OCI-LY3 (cell line): Measurements from ENCODE around the gene MIB2.

ENCODE experiments used
- H2AFZ ChIP-seq: fragments of 200-600, 300-600 bp; shearing (Covaris generic); 2 replicates; pipeline ENCODE4 v1.6.0; 2014; ENCODE audit warnings: antibody characterized with exemption, low read depth, low read length
- H3K27ac ChIP-seq: fragments of 200-600, 300-600 bp; sonication (generic); 2 replicates; pipeline ENCODE4 v1.5.1; 2014; ENCODE audit warnings: mild to moderate bottlenecking, low read length, moderate library complexity, mixed read lengths
- H3K27me3 ChIP-seq: fragments of 200-600, 300-600 bp; sonication (generic); 2 replicates; pipeline ENCODE4 v1.6.1; 2014; ENCODE audit warnings: low read depth, low read length, mixed read lengths
- H3K36me3 ChIP-seq: fragments of 200-600, 300-600 bp; sonication (generic); replicated peaks from 2 replicates; pipeline ENCODE3; 2014; ENCODE audit warnings: low read depth, low read length, mixed read lengths
- H3K4me1 ChIP-seq: fragments of 300-600, 200-600 bp; sonication (generic); 2 replicates; pipeline ENCODE4 v1.6.1; 2014; ENCODE audit warnings: low read length, mixed read lengths
- H3K4me2 ChIP-seq: fragments of 200-600, 300-600 bp; sonication (generic); 2 replicates; pipeline ENCODE4 v1.6.1; 2014; ENCODE audit warnings: low read length, mixed read lengths
- H3K4me3 ChIP-seq: fragments of 300-600, 200-600 bp; sonication (generic); 2 replicates; pipeline ENCODE4 v1.5.1; 2014; ENCODE audit warnings: antibody characterized with exemption, mild to moderate bottlenecking, low read length, moderate library complexity
- H3K79me2 ChIP-seq: fragments of 300-600, 200-600 bp; shearing (Covaris generic); 2 replicates; pipeline ENCODE4 v1.6.1; 2014; ENCODE audit warnings: mild to moderate bottlenecking, low read length, mixed read lengths
- H3K9ac ChIP-seq: fragments of 300-600, 200-600 bp; shearing (Covaris generic); 2 replicates; pipeline ENCODE4 v1.6.0; 2014; ENCODE audit warnings: mild to moderate bottlenecking, low read length, moderate library complexity
- H3K9me3 ChIP-seq: fragments of 200-600, 300-600 bp; shearing (Covaris generic); 2 replicates; pipeline ENCODE4 v1.6.1; 2014; ENCODE audit warnings: low read length, mixed read lengths; ENCODE audit not compliant: insufficient read depth
- H4K20me1 ChIP-seq: fragments of 200-600, 300-600 bp; sonication (generic); 2 replicates; pipeline ENCODE4 v1.6.1; 2016; ENCODE audit warnings: low read length, mixed read lengths; ENCODE audit not compliant: insufficient read depth
- CTCF ChIP-seq: fragments of 200-600, 300-600 bp; sonication (generic); IDR thresholded peaks from 2 replicates; pipeline ENCODE4 v1.5.1; 2014; ENCODE audit warnings: antibody characterized with exemption, low read length, low read depth
- EZH2phosphoT487 ChIP-seq: fragments of 200-600 bp; shearing (Covaris generic); IDR thresholded peaks from 2 replicates; pipeline ENCODE4 v1.6.1; 2018; ENCODE audit warnings: antibody characterized with exemption, mixed run types, low read depth

The MIB2 gene

GRCh38 chr1:1622010-1622787 lies 6.9 kb downstream of the MIB2 start:
- no peak overlapping the region for H3K4me3 ChIP-seq
- no peak overlapping the region for H3K27ac ChIP-seq
- H4K20me1 ChIP-seq, result no peaks in the 10 kb centered on the region
- TF ChIP-seq CTCF (no peak), EZH2phosphoT487 (no peak)
- no peaks in the 10 kb centered on the region for H3K79me2 ChIP-seq
- no peak overlapping the region for H2AFZ ChIP-seq
- H3K36me3 ChIP-seq, result no peaks in the 10 kb centered on the region
- H3K4me1 ChIP-seq, result no peaks in the 10 kb centered on the region
- no peak overlapping the region for H3K4me2 ChIP-seq
- H3K9ac ChIP-seq, result no peak overlapping the region
- H3K9me3 ChIP-seq, result no peaks in the 10 kb centered on the region
- H3K27me3 ChIP-seq, result no peaks in the 10 kb centered on the region

GRCh38 chr1:1622788-1623094 lies 7.4 kb downstream of the MIB2 start:
- Histone ChIP-seq H3K9me3 (no peaks in the 10 kb centered on the region), H3K9ac (no peak overlapping the region), H3K27ac (no peak overlapping the region), H2AFZ (no peak overlapping the region), H4K20me1 (no peaks in the 10 kb centered on the region), H3K79me2 (no peaks in the 10 kb centered on the region), H3K4me2 (no peak overlapping the region), H3K36me3 (no peaks in the 10 kb centered on the region), H3K27me3 (no peaks in the 10 kb centered on the region), H3K4me3 (no peak overlapping the region), H3K4me1 (no peaks in the 10 kb centered on the region)
- TF ChIP-seq CTCF, result no peak
- TF ChIP-seq EZH2phosphoT487, result no peak

GRCh38 chr1:1623181-1623630 lies 7.9 kb downstream of the MIB2 start:
- H3K36me3 ChIP-seq, result no peaks in the 10 kb centered on the region
- no peaks in the 10 kb centered on the region for H3K4me1 ChIP-seq
- no peaks in the 10 kb centered on the region for H3K79me2 ChIP-seq
- H2AFZ ChIP-seq, result no peak overlapping the region
- no peak overlapping the region for H3K4me3 ChIP-seq
- no peak for TF ChIP-seq EZH2phosphoT487
- TF ChIP-seq CTCF, result no peak
- H3K4me2 ChIP-seq, result no peak overlapping the region
- no peak overlapping the region for H3K9ac ChIP-seq
- H3K27ac ChIP-seq, result no peak overlapping the region
- H4K20me1 ChIP-seq, result no peaks in the 10 kb centered on the region
- H3K27me3 ChIP-seq, result no peaks in the 10 kb centered on the region
- no peaks in the 10 kb centered on the region for H3K9me3 ChIP-seq

DNA sequence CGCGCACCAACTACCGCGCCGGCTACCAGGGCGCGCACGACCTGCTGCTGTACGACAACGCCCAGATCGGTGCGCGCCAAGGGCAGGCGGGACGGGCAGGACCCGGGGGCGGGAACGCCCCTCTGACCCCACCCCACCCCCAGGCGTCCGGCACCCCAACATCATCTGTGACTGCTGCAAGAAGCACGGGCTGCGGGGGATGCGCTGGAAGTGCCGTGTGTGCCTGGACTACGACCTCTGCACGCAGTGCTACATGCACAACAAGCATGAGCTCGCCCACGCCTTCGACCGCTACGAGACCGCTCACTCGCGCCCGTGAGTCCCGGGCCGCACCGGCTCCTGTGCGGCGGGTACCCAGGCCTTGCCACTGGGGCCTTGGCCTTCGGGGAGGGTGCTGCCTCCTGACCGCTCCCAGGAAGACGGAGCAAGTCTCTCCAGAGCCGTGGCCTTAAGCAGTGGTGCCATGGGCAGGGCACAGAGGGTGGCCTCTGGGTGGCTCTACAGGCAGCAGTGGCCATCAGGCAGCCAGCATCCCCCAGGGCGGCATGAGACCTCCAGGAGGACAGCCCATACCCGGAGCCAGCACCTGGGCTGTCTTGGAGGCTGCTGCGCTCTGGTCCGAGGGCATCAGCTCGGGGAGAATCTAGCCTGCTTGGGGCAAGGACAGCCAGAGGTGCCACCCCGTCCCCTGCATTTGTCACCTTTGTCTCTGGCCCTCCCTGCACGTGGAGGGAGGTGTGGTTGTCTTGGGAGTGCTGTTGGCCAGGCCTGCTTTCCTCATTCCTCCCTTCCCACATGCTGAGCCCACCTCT lies 8.5 kb downstream of the MIB2 start:
- Histone ChIP-seq H2AFZ (no peak overlapping the region), H3K27me3 (no peaks in the 10 kb centered on the region), H3K9me3 (no peaks in the 10 kb centered on the region), H3K27ac (no peak overlapping the region), H3K79me2 (no peaks in the 10 kb centered on the region), H3K4me1 (no peaks in the 10 kb centered on the region), H4K20me1 (no peaks in the 10 kb centered on the region), H3K36me3 (no peaks in the 10 kb centered on the region), H3K4me3 (no peak overlapping the region), H3K9ac (no peak overlapping the region), H3K4me2 (no peak overlapping the region)
- no peak for TF ChIP-seq EZH2phosphoT487
- no peak for TF ChIP-seq CTCF
